Measurements from ENCODE around the gene PDHA2. TPM values are rescaled to one million over a fixed set of nuclear protein-coding genes. Genes with fewer than 3 reads are reported as not detected.

Gene PDHA2
- total RNA-seq (2013) = not detected
- polyA plus RNA-seq (not detected), polyA minus RNA-seq (not detected in 2 replicates), total RNA-seq (0 to 0.35 (median 0) reads per million in 11 experiments)

- Mint-ChIP-seq H3K36me3 (no peaks in the 10 kb centered on the region), H3K4me3 (no peak within 1 kb of the TSS), H3K27me3 (ENCODE audit: low read depth in 3 of 3) (no peaks in the 10 kb centered on the region), H3K27ac (no peak within 1 kb of the TSS), H3K9me3 (peaks cover 0 to 10% (median 4%) of the 10 kb centered on the region in 7 donors), H3K4me1 (no peaks in the 10 kb centered on the region)
- Histone ChIP-seq H2AFZ (ENCODE audit: insufficient read depth, low read depth, low read length, poor library complexity, severe bottlenecking) (no peak within 1 kb of the TSS), H3K79me2 (ENCODE audit: insufficient read depth, low read length) (no peaks in the 10 kb centered on the region), H3K36me3 (replicated peaks in 1 of 2; ENCODE audit: control insufficient read depth in 1 of 2, insufficient read depth in 2 of 2, low read length in 2 of 2) (no peaks in the 10 kb centered on the region), H3K4me1 (ENCODE audit: control insufficient read depth in 1 of 2, insufficient read depth in 2 of 2, low read length in 2 of 2) (no peaks in the 10 kb centered on the region), H4K20me1 (ENCODE audit: insufficient read depth, low read length) (no peaks in the 10 kb centered on the region), H3K27me3 (ENCODE audit: control insufficient read depth in 2 of 2, insufficient read depth in 2 of 2, low read length in 2 of 2) (no peaks in the 10 kb centered on the region), H3K4me2 (replicated peaks; ENCODE audit: extremely low read depth, low read length, poor library complexity, severe bottlenecking) (no peak within 1 kb of the TSS), H3K9me3 (replicated peaks in 1 of 2; ENCODE audit: control insufficient read depth in 1 of 2, insufficient read depth in 1 of 2, low read length in 2 of 2) (peaks cover 12% of the 10 kb centered on the region in 2 donors), H3K27ac (ENCODE audit: low read depth in 1 of 2, low read length in 2 of 2) (no peak within 1 kb of the TSS), H3K9ac (ENCODE audit: insufficient read depth, low read length, poor library complexity, severe bottlenecking) (no peak within 1 kb of the TSS), H3K4me3 (replicated peaks in 1 of 3; ENCODE audit: low read depth in 2 of 3, low read length in 3 of 3) (no peak within 1 kb of the TSS)
- WGBS (ENCODE audit: insufficient coverage) = 96% methylated on average over 20 of the region's 22 CpGs
- no peak for DNase-seq
- TF ChIP-seq, protein P1, sequence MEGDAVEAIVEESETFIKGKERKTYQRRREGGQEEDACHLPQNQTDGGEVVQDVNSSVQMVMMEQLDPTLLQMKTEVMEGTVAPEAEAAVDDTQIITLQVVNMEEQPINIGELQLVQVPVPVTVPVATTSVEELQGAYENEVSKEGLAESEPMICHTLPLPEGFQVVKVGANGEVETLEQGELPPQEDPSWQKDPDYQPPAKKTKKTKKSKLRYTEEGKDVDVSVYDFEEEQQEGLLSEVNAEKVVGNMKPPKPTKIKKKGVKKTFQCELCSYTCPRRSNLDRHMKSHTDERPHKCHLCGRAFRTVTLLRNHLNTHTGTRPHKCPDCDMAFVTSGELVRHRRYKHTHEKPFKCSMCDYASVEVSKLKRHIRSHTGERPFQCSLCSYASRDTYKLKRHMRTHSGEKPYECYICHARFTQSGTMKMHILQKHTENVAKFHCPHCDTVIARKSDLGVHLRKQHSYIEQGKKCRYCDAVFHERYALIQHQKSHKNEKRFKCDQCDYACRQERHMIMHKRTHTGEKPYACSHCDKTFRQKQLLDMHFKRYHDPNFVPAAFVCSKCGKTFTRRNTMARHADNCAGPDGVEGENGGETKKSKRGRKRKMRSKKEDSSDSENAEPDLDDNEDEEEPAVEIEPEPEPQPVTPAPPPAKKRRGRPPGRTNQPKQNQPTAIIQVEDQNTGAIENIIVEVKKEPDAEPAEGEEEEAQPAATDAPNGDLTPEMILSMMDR (IDR thresholded peaks at IDR 0.05) = no peak
- intact Hi-C loops (cut with micrococcal nuclease) = no loop called here
These were observed at the start of gene PDHA2 for GRCh38 chr4:95839891-95840290. Gene PDHA2 (plus strand): TSS chr4:95840093. CDS start chr4:95840151, 58 bp downstream.

DNA sequence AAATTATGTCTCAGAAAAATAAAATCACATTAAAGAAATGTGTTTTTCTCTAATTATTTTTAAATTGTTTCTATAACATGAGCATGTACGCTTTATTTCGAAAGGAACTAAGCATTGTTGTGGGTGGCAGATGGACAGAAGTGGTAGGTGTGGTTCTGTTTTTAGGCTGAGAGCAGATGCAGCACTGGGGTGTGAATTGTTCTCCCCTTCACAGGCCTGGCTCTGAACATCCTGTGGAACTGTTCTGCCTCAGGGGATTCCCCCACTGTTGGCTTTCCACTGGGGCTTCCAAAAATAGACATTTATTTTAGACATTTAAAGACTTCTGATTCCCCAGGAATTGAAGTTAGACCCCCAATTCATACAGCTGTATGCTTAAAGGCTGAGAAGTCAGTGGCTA, 41.9 kb upstream of the PDHA2 start:
- no peak overlapping the region for H3K27ac Mint-ChIP-seq
- H3K9me3 Mint-ChIP-seq = peaks cover 2 to 19% (median 6%) of the 10 kb centered on the region in 7 donors
- TF ChIP-seq, protein P1 (IDR thresholded peaks at IDR 0.05) = no peak
- Histone ChIP-seq H3K9me3 (replicated peaks in 1 of 2; ENCODE audit: control insufficient read depth in 1 of 2, insufficient read depth in 1 of 2, low read length in 2 of 2) (no peaks in the 10 kb centered on the region), H3K9ac (ENCODE audit: insufficient read depth, low read length, poor library complexity, severe bottlenecking) (no peak overlapping the region), H3K4me1 (ENCODE audit: control insufficient read depth in 1 of 2, insufficient read depth in 2 of 2, low read length in 2 of 2) (no peaks in the 10 kb centered on the region), H4K20me1 (ENCODE audit: insufficient read depth, low read length) (no peaks in the 10 kb centered on the region), H3K79me2 (ENCODE audit: insufficient read depth, low read length) (no peaks in the 10 kb centered on the region), H3K27me3 (ENCODE audit: control insufficient read depth in 2 of 2, insufficient read depth in 2 of 2, low read length in 2 of 2) (no peaks in the 10 kb centered on the region), H2AFZ (ENCODE audit: insufficient read depth, low read depth, low read length, poor library complexity, severe bottlenecking) (no peak overlapping the region), H3K4me2 (replicated peaks; ENCODE audit: extremely low read depth, low read length, poor library complexity, severe bottlenecking) (no peak overlapping the region), H3K36me3 (replicated peaks in 1 of 2; ENCODE audit: control insufficient read depth in 1 of 2, insufficient read depth in 2 of 2, low read length in 2 of 2) (no peaks in the 10 kb centered on the region), H3K27ac (ENCODE audit: low read depth in 1 of 2, low read length in 2 of 2) (no peak overlapping the region), H3K4me3 (replicated peaks in 1 of 3; ENCODE audit: low read depth in 2 of 3, low read length in 3 of 3) (no peak overlapping the region)
- DNase-seq = no peak
- WGBS (ENCODE audit: insufficient coverage) = 70% methylated on average over 2 of the region's 2 CpGs
- intact Hi-C loops (cut with micrococcal nuclease) = no loop called here
- H3K36me3 Mint-ChIP-seq = no peaks in the 10 kb centered on the region
- no peak overlapping the region for H3K4me3 Mint-ChIP-seq
- no peaks in the 10 kb centered on the region for H3K4me1 Mint-ChIP-seq
- H3K27me3 Mint-ChIP-seq (ENCODE audit: low read depth in 3 of 3) = peaks cover 0 to 1% (median 0%) of the 10 kb centered on the region in 3 donors

All from CD14-positive monocyte (primary cell).